ENCODE measurements around the gene CSNK1E.

DNA sequence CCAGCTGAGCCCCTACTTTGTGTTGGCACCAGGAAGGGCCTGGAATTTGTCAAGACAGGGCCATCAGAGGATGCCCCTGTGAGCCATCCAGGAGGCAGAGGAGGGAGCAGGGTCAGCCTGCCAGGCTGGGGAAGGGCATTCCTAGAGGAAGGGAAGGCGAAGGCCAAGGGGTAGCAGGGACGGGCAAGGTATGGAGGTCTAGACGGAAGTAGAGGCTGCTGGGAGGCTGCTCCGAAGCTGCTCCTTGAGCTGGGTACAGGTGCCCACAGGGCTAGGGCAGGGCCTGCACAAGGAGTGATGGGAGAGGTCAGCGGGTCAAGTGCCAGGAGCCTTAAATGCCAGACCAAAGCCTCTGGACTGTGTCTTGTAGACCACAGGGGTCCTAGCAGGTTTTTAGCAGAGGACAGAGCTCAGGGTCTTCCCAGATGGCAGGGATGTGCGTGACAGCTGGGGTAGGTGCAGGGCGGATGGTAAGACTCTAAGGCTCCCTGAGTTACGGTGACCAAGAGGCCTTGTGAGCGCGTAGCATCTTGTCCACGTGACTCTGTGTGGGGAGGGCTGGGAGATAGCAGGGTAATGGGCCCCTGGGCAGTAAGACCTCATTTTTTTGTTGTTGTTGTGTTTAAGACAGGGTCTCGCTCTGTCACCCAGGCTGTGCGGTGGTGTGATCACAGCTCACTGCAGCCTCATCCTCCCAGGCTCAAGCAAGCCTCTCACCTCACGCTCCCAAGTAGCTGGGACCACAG lies 31.7 kb upstream of the CSNK1E start:
- TF ChIP-seq, protein P1, sequence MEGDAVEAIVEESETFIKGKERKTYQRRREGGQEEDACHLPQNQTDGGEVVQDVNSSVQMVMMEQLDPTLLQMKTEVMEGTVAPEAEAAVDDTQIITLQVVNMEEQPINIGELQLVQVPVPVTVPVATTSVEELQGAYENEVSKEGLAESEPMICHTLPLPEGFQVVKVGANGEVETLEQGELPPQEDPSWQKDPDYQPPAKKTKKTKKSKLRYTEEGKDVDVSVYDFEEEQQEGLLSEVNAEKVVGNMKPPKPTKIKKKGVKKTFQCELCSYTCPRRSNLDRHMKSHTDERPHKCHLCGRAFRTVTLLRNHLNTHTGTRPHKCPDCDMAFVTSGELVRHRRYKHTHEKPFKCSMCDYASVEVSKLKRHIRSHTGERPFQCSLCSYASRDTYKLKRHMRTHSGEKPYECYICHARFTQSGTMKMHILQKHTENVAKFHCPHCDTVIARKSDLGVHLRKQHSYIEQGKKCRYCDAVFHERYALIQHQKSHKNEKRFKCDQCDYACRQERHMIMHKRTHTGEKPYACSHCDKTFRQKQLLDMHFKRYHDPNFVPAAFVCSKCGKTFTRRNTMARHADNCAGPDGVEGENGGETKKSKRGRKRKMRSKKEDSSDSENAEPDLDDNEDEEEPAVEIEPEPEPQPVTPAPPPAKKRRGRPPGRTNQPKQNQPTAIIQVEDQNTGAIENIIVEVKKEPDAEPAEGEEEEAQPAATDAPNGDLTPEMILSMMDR (IDR thresholded peaks at IDR 0.05) = no peak
- TF ChIP-seq EP300 (IDR thresholded peaks at IDR 0.05) (no peak), POLR2A (IDR thresholded peaks at IDR 0.05; ENCODE audit: low read depth) (no peak)

Measured in esophagus muscularis mucosa (tissue), 4 donors.